Measurements from ENCODE around the gene SHMT2. TPM values are rescaled to one million over a fixed set of nuclear protein-coding genes. Genes with fewer than 3 reads are reported as not detected.

Gene SHMT2
- total and polyA plus RNA-seq, 9 of the 15 experiments (the other 6 are each of a cell fraction or from before 2014, with no cell fraction given): 46.1 to 319 (median 115) TPM

GRCh38 chr12:57280211-57281062, 50.9 kb downstream of the SHMT2 start (continued):
- TF ChIP-seq NCOA1 (IDR thresholded peaks at IDR 0.05; ENCODE audit: low read depth) (peak; percentile 68), NFATC3 (IDR thresholded peaks at IDR 0.05) (no peak), ZBTB7A (IDR thresholded peaks at IDR 0.05; ENCODE audit: borderline replicate concordance, control insufficient read depth, low read depth, low read length) (peak; percentile 72; the same call in 1 of the 2 replicates), RFX1 (IDR thresholded peaks at IDR 0.05) (no peak; the same call in 1 of the 2 replicates), ZNF592 (IDR thresholded peaks at IDR 0.05) (peak; percentile 70), HDAC1 (IDR thresholded peaks at IDR 0.05) (peak in 1 of 2 experiments; percentile 55; a peak in 2 of 4 replicates), ATF7 (IDR thresholded peaks at IDR 0.05) (peak; percentile 77), PML (IDR thresholded peaks at IDR 0.05; ENCODE audit: low read length) (0 out of 2 replicates have a peak, but pooled peaks have one; percentile 35), CHD2 (IDR thresholded peaks at IDR 0.05; ENCODE audit: low read depth, low read length) (no peak), NR2C2 (CRISPR knock-in tag; IDR thresholded peaks at IDR 0.05) (no peak), NR2C2 (tag; IDR thresholded peaks at IDR 0.05) (peak; percentile 42; the same call in 1 of the 2 replicates), ZNF407 (IDR thresholded peaks at IDR 0.05; ENCODE audit: low read depth) (peak; percentile 50; the same call in 1 of the 2 replicates), NRF1 (conservative IDR thresholded peaks at IDR 0.05 in 1 of 2, IDR thresholded peaks at IDR 0.05 in 1 of 2) (peak in 1 of 2 experiments; percentile 31; a peak in 1 of 4 replicates), ATF1 (CRISPR knock-in tag; IDR thresholded peaks at IDR 0.05) (no peak), ATF1 (tag; IDR thresholded peaks at IDR 0.05) (peak; percentile 57; the same call in 1 of the 2 replicates), ZNF644 (tag; IDR thresholded peaks at IDR 0.05; ENCODE audit: low read depth) (no peak), PPARD (CRISPR knock-in tag; IDR thresholded peaks at IDR 0.05) (no peak)

Measured in K562 (cell line).